Left ventricle myocardium inferior (tissue), 1 donor: ENCODE measurements around the gene KRTAP7-1. TPM values are rescaled to one million over a fixed set of nuclear protein-coding genes. Genes with fewer than 3 reads are reported as not detected.

Source experiments
- DNase-seq: peaks from one replicate; pipeline ENCODE4 v3.0.0-alpha.2; 2020
- H3K27ac ChIP-seq: fragments of 200-600 bp; replicated peaks from 2 replicates; pipeline ENCODE4 v1.8.0; 2021
- H3K27me3 ChIP-seq: fragments of 200-600 bp; 2 replicates; pipeline ENCODE4 v1.8.0; 2021; ENCODE audit warnings: low read depth
- H3K36me3 ChIP-seq: fragments of 200-600 bp; 2 replicates; pipeline ENCODE4 v1.8.0; 2021
- H3K4me1 ChIP-seq: fragments of 200-600 bp; 2 replicates; pipeline ENCODE4 v1.8.0; 2021
- H3K4me3 ChIP-seq: fragments of 200-600 bp; 2 replicates; pipeline ENCODE4 v1.8.0; 2021; ENCODE audit warnings: mild to moderate bottlenecking, moderate library complexity
- H3K9me3 ChIP-seq: fragments of 200-600 bp; replicated peaks from 2 replicates; pipeline ENCODE4 v1.8.0; 2021
- CTCF ChIP-seq: fragments of 200-600 bp; IDR thresholded peaks from 2 replicates; pipeline ENCODE4 v1.8.0; 2021; ENCODE audit warnings: antibody characterized with exemption, mild to moderate bottlenecking, borderline replicate concordance
- intact Hi-C: fragments of 100-400 bp; cut with micrococcal nuclease; formaldehyde crosslinking; loops from one replicate; pipeline ENCODE4 v1.11.0; 2022
- long read RNA-seq: library from polyadenylated mRNA; unstranded; transcript quantifications from one replicate; pipeline ENCODE4 v2.0.0, GENCODE V29; 2021
- total RNA-seq: library from RNA; stranded (reverse); fragmentation: NEBNext Ultra II Directional; extraction: Animal tissue kit (Norgen Biotek cat#: 25700); gene quantifications from one replicate; pipeline ENCODE4 v1.2.1, GENCODE V29; 2021
- donor health status: DM: no; HTN: yes; CAD: no; lungs with severe emphysema.

Gene KRTAP7-1
- not detected for total RNA-seq
- long read RNA-seq, result 0 reads

- intact Hi-C loops, result loop anchor here (10.0 kb wide), 1 partner anchor 255 kb away; no protein-coding TSS in a partner anchor
- TF ChIP-seq CTCF, result no peak
- no peak within 1 kb of the TSS for H3K4me3 ChIP-seq
- DNase-seq, result no peak
- no peak within 1 kb of the TSS for H3K27ac ChIP-seq
- no peaks in the 10 kb centered on the region for H3K4me1 ChIP-seq
- peaks cover 36% of the 10 kb centered on the region for H3K9me3 ChIP-seq
- no peaks in the 10 kb centered on the region for H3K27me3 ChIP-seq
- H3K36me3 ChIP-seq, result no peaks in the 10 kb centered on the region
These were observed at the start of gene KRTAP7-1 for GRCh38 chr21:30829659-30830058. TSS of gene KRTAP7-1 (minus strand) at chr21:30829759. CDS start at chr21:30829698, 61 bp downstream.

GRCh38 chr21:30874526-30874925, 45.0 kb upstream of the KRTAP7-1 start:
- no peak overlapping the region for H3K4me3 ChIP-seq
- peaks cover 15% of the 10 kb centered on the region for H3K27me3 ChIP-seq
- intact Hi-C loops, result no loop called here
- H3K36me3 ChIP-seq, result no peaks in the 10 kb centered on the region
- no peak for DNase-seq
- no peaks in the 10 kb centered on the region for H3K4me1 ChIP-seq
- peaks cover 7% of the 10 kb centered on the region for H3K9me3 ChIP-seq
- H3K27ac ChIP-seq, result no peak overlapping the region
- TF ChIP-seq CTCF, result no peak

GRCh38 chr21:30847627-30848500, 18.3 kb upstream of the KRTAP7-1 start:
- intact Hi-C loops, result no loop called here

GRCh38 chr21:30842990-30843389, 13.4 kb upstream of the KRTAP7-1 start:
- Histone ChIP-seq H3K9me3 (peaks cover 10% of the 10 kb centered on the region), H3K27ac (no peak overlapping the region), H3K4me3 (no peak overlapping the region), H3K36me3 (no peaks in the 10 kb centered on the region), H3K27me3 (no peaks in the 10 kb centered on the region), H3K4me1 (no peaks in the 10 kb centered on the region)
- DNase-seq, result no peak
- intact Hi-C loops, result no loop called here
- TF ChIP-seq CTCF, result no peak

More at GRCh38 chr21:30847627-30848500, 18.3 kb upstream of the KRTAP7-1 start:
- no peak overlapping the region for H3K4me3 ChIP-seq
- peaks cover 15% of the 10 kb centered on the region for H3K9me3 ChIP-seq
- no peaks in the 10 kb centered on the region for H3K4me1 ChIP-seq
- no peak overlapping the region for H3K27ac ChIP-seq
- no peaks in the 10 kb centered on the region for H3K27me3 ChIP-seq
- no peak for TF ChIP-seq CTCF
- H3K36me3 ChIP-seq, result no peaks in the 10 kb centered on the region
- DNase-seq, result no peak

GRCh38 chr21:30839304-30839703, 9.7 kb upstream of the KRTAP7-1 start:
- intact Hi-C loops, result loop anchor here (10.0 kb wide), 1 partner anchor 245 kb away; no protein-coding TSS in a partner anchor
- DNase-seq, result no peak

More at GRCh38 chr21:30839304-30839703, 9.7 kb upstream of the KRTAP7-1 start:
- H3K4me3 ChIP-seq, result no peak overlapping the region
- H3K36me3 ChIP-seq, result no peaks in the 10 kb centered on the region
- H3K27ac ChIP-seq, result no peak overlapping the region
- H3K27me3 ChIP-seq, result no peaks in the 10 kb centered on the region
- no peaks in the 10 kb centered on the region for H3K4me1 ChIP-seq
- peaks cover 10% of the 10 kb centered on the region for H3K9me3 ChIP-seq
- TF ChIP-seq CTCF, result no peak
